CD14-positive monocyte (primary cell): ENCODE measurements around the gene POLD2. TPM values are rescaled to one million over a fixed set of nuclear protein-coding genes. Genes with fewer than 3 reads are reported as not detected.

Experiments used
- DNase-seq, 3 donors: peaks; one replicate each; pipeline ENCODE4 v3.0.0-alpha.2; 2011 to 2022
- H2AFZ ChIP-seq: 2 replicates; pipeline ENCODE4 v1.6.0; 2012; ENCODE audit warnings: mild to moderate bottlenecking, low read depth, low read length, inconsistent platforms; ENCODE audit not compliant: insufficient read depth, poor library complexity, severe bottlenecking
- H3K27ac ChIP-seq, 2 donors: 1 replicate in 1 of 2; 2 replicates in 1 of 2; pipeline ENCODE4 v1.5.1; 2012 to 2013; ENCODE audit warnings: low read length in 2 of 2, control low read depth in 1 of 2, inconsistent platforms in 1 of 2, low read depth in 1 of 2, mild to moderate bottlenecking in 1 of 2
- H3K27me3 ChIP-seq, 2 donors: one replicate each; pipeline versions ENCODE4 v1.6.0 to v1.6.1; 2011 to 2013; ENCODE audit warnings: low read length in 2 of 2; ENCODE audit not compliant: control insufficient read depth in 2 of 2, insufficient read depth in 2 of 2
- H3K36me3 ChIP-seq, 2 donors: replicated peaks in 1 of 2; 1 replicate in 1 of 2; 2 replicates in 1 of 2; pipeline versions ENCODE4 v1.5.1 to v1.6.1; 2012 to 2013; ENCODE audit warnings: low read length in 2 of 2, control low read depth in 1 of 2, inconsistent platforms in 1 of 2, mild to moderate bottlenecking in 1 of 2; ENCODE audit not compliant: insufficient read depth in 2 of 2, control insufficient read depth in 1 of 2
- H3K4me1 ChIP-seq, 2 donors: 1 replicate in 1 of 2; 2 replicates in 1 of 2; pipeline versions ENCODE4 v1.5.1 to v1.6.1; 2012 to 2013; ENCODE audit warnings: low read length in 2 of 2, control low read depth in 1 of 2, inconsistent platforms in 1 of 2, mild to moderate bottlenecking in 1 of 2, moderate library complexity in 1 of 2; ENCODE audit not compliant: insufficient read depth in 2 of 2, control insufficient read depth in 1 of 2
- H3K4me2 ChIP-seq: replicated peaks from 2 replicates; pipeline ENCODE3; 2012; ENCODE audit warnings: low read length, moderate library complexity, mild to moderate bottlenecking; ENCODE audit not compliant: poor library complexity, severe bottlenecking; ENCODE audit errors: extremely low read depth
- H3K4me3 ChIP-seq, 3 experiments: fragments of 200-600 bp in 1 of 3; sonication (generic) in 1 of 3; replicated peaks in 1 of 3; 1 replicate in 2 of 3; 2 replicates in 1 of 3; pipeline ENCODE4 v1.5.1; 2011 to 2013; ENCODE audit warnings: low read length in 3 of 3, mild to moderate bottlenecking in 3 of 3, control low read depth in 2 of 3, low read depth in 2 of 3, inconsistent platforms in 1 of 3, moderate library complexity in 1 of 3
- H3K79me2 ChIP-seq: 2 replicates; pipeline ENCODE4 v1.6.0; 2012; ENCODE audit warnings: mild to moderate bottlenecking, control low read depth, inconsistent platforms, low read length, moderate library complexity; ENCODE audit not compliant: insufficient read depth
- H3K9ac ChIP-seq: 2 replicates; pipeline ENCODE4 v1.6.0; 2017; ENCODE audit warnings: low read length, mild to moderate bottlenecking; ENCODE audit not compliant: insufficient read depth, poor library complexity, severe bottlenecking
- H3K9me3 ChIP-seq, 2 donors: replicated peaks in 1 of 2; 1 replicate in 1 of 2; 2 replicates in 1 of 2; pipeline versions ENCODE4 v1.5.1 to v1.6.1; 2012 to 2013; ENCODE audit warnings: low read length in 2 of 2, control low read depth in 1 of 2; ENCODE audit not compliant: control insufficient read depth in 1 of 2, insufficient read depth in 1 of 2
- H4K20me1 ChIP-seq: 2 replicates; pipeline ENCODE4 v1.6.0; 2012; ENCODE audit warnings: mild to moderate bottlenecking, low read length, control low read depth, moderate library complexity; ENCODE audit not compliant: insufficient read depth
- H3K27ac Mint-ChIP-seq, 7 donors: one replicate each; pipeline ENCODE4 v1.8.0; 2020; ENCODE audit warnings: mild to moderate bottlenecking in 7 of 7, mixed read lengths in 7 of 7, moderate library complexity in 6 of 7, inconsistent platforms in 2 of 7
- H3K27me3 Mint-ChIP-seq, 3 donors: one replicate each; pipeline ENCODE4 v1.8.0; 2021 to 2022; ENCODE audit warnings: low read depth in 3 of 3, mild to moderate bottlenecking in 3 of 3, mixed read lengths in 3 of 3, moderate library complexity in 3 of 3, inconsistent platforms in 1 of 3
- H3K36me3 Mint-ChIP-seq, 2 donors: one replicate each; pipeline ENCODE4 v1.8.0; 2020; ENCODE audit warnings: mixed read lengths in 2 of 2, inconsistent platforms in 1 of 2, mild to moderate bottlenecking in 1 of 2
- H3K4me1 Mint-ChIP-seq: one replicate; pipeline ENCODE4 v1.8.0; 2020; ENCODE audit warnings: mild to moderate bottlenecking, mixed read lengths
- H3K4me3 Mint-ChIP-seq, 2 donors: one replicate each; pipeline ENCODE4 v1.8.0; 2020; ENCODE audit warnings: mild to moderate bottlenecking in 2 of 2, mixed read lengths in 2 of 2, moderate library complexity in 1 of 2
- H3K9me3 Mint-ChIP-seq, 7 donors: one replicate each; pipeline ENCODE4 v1.8.0; 2020 to 2022; ENCODE audit warnings: mixed read lengths in 7 of 7, mild to moderate bottlenecking in 6 of 7, moderate library complexity in 6 of 7, inconsistent platforms in 2 of 7
- WGBS: methylation state at CpG from one replicate; pipeline ENCODE4 v1.1.5; 2013; ENCODE audit warnings: missing lambda C conversion rate; ENCODE audit not compliant: insufficient coverage; 5-methylcytosine and 5-hydroxymethylcytosine counted together
- intact Hi-C, 2 donors: fragments of 100-400 bp; cut with micrococcal nuclease; formaldehyde crosslinking; loops; one replicate each; pipeline versions ENCODE4 v1.15.0 to v1.15.1; 2023
- polyA plus RNA-seq, 3 donors: library from polyadenylated mRNA; depleted of rRNA in 1 of 3; unstranded in 2 of 3; stranded (reverse) in 1 of 3; fragments of 300-500 nt in 2 of 3; fragments of >200 nt in 1 of 3; fragmentation: Illumina TruSeq in 2 of 3; gene quantifications; 1 replicate in 2 of 3; 2 replicates in 1 of 3; pipeline ENCODE4 v1.2.3, GENCODE V29; 2012 to 2021
- TF ChIP-seq, protein P1 (sequence below): fragments of 200-600 bp; IDR thresholded peaks from one replicate; pipeline ENCODE4 v1.8.0; 2022; ENCODE audit warnings: antibody characterized with exemption, mild to moderate bottlenecking

Gene POLD2
- polyA plus RNA-seq, 3 donors: 24.1 to 27.1 (median 25.7) TPM

DNA sequence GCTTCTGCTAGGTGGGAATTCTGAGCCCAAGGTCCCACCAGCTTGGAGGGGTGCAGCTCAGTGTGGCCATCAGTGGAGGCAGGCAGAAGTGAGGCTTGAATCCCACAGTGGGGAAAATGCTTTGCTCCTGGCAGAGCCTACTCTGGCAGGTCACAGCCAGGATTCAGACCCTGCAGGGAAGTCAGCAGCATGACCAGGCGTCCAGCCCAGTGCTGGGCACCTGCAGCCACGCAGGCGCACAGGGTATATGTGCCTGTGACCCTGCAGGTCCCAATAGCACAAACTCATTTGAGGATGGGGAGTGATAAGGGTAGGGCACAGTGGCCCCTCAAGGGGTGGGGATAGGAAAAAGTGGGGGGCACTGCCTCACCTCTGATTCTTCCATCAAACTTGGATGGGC, 27.6 kb downstream of the POLD2 start:
- Histone ChIP-seq H3K4me2 (no peak overlapping the region), H3K4me3 (no peak overlapping the region), H3K27me3 (no peaks in the 10 kb centered on the region), H3K27ac (no peak overlapping the region), H3K4me1 (no peaks in the 10 kb centered on the region), H3K9ac (no peak overlapping the region), H3K36me3 (no peaks in the 10 kb centered on the region), H2AFZ (no peak overlapping the region), H3K9me3 (no peaks in the 10 kb centered on the region), H4K20me1 (no peaks in the 10 kb centered on the region), H3K79me2 (no peaks in the 10 kb centered on the region)
- H3K36me3 Mint-ChIP-seq: no peaks in the 10 kb centered on the region
- H3K4me1 Mint-ChIP-seq: peaks cover 11% of the 10 kb centered on the region
- intact Hi-C loops: no loop called here
- no peak for DNase-seq
- TF ChIP-seq, protein P1, sequence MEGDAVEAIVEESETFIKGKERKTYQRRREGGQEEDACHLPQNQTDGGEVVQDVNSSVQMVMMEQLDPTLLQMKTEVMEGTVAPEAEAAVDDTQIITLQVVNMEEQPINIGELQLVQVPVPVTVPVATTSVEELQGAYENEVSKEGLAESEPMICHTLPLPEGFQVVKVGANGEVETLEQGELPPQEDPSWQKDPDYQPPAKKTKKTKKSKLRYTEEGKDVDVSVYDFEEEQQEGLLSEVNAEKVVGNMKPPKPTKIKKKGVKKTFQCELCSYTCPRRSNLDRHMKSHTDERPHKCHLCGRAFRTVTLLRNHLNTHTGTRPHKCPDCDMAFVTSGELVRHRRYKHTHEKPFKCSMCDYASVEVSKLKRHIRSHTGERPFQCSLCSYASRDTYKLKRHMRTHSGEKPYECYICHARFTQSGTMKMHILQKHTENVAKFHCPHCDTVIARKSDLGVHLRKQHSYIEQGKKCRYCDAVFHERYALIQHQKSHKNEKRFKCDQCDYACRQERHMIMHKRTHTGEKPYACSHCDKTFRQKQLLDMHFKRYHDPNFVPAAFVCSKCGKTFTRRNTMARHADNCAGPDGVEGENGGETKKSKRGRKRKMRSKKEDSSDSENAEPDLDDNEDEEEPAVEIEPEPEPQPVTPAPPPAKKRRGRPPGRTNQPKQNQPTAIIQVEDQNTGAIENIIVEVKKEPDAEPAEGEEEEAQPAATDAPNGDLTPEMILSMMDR: no peak
- no peak overlapping the region for H3K27ac Mint-ChIP-seq
- peaks cover 2 to 5% (median 3%) of the 10 kb centered on the region in 3 donors for H3K27me3 Mint-ChIP-seq
- H3K9me3 Mint-ChIP-seq: peaks cover 0 to 6% (median 0%) of the 10 kb centered on the region in 7 donors
- WGBS: 94% methylated on average over 2 of the region's 3 CpGs
- no peak overlapping the region for H3K4me3 Mint-ChIP-seq

DNA sequence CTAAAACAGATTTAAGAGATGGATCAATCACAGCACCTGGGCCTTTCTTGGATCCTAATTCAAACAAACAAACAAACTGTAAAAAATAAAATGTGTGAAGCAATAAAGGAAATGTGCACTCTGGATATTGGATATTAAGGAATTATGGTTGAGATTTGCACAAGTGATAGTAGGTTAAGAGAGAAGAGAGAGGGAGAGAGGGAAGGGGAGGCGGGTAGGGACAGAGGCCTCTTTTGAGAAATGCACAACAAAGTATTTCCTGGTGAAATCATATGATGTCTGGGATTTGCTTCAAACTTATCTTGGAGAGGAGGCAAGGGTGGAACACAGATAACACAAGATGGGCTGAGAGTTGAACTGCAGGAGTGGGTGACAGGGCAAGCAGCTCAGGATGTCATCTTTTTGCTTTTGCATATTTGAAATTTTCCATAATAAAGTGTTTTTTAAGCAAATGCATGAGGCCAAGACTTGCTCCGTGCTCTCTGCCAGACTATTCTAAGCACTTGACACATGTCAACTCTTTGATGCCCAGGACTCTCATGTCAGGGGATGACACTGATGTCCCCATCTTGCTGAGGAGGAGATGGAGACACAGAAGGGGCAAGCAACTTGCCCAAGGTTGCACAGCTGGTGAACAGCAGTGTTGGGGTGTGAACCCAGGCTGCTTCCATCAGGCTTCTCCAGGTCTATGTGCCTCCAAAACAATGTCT, 28.3 kb downstream of the POLD2 start:
- Mint-ChIP-seq H3K27me3 (peaks cover 0 to 6% (median 5%) of the 10 kb centered on the region in 3 donors), H3K4me1 (peaks cover 11% of the 10 kb centered on the region), H3K9me3 (peaks cover 0 to 6% (median 0%) of the 10 kb centered on the region in 7 donors), H3K4me3 (no peak overlapping the region), H3K36me3 (no peaks in the 10 kb centered on the region), H3K27ac (no peak overlapping the region)
- no peaks in the 10 kb centered on the region for H3K36me3 ChIP-seq
- no peaks in the 10 kb centered on the region for H4K20me1 ChIP-seq
- WGBS: 94% methylated on average over 2 of the region's 2 CpGs
- H3K4me1 ChIP-seq: no peaks in the 10 kb centered on the region
- H3K9ac ChIP-seq: no peak overlapping the region
- TF ChIP-seq, protein P1: no peak
- no peak overlapping the region for H3K4me3 ChIP-seq
- no peaks in the 10 kb centered on the region for H3K27me3 ChIP-seq
- H3K79me2 ChIP-seq: no peaks in the 10 kb centered on the region
- intact Hi-C loops: no loop called here
- H3K27ac ChIP-seq: no peak overlapping the region
- peak overlapping the region; percentile 17 for H2AFZ ChIP-seq
- no peaks in the 10 kb centered on the region for H3K9me3 ChIP-seq
- no peak overlapping the region for H3K4me2 ChIP-seq
- DNase-seq: no peak
